DND-41 (cell line): ENCODE measurements around the gene CHD9.

Experiments used
- ATAC-seq: fragments of 200-7000 bp; cut with Tn5 transposase; 3 replicates; pipeline ENCODE4 v1.9.1; 2021; ENCODE audit warnings: low read depth; ENCODE audit not compliant: insufficient read depth
- DNase-seq: peaks from one replicate; pipeline ENCODE4 v3.0.0-alpha.2; 2020
- H2AFZ ChIP-seq: 2 replicates; pipeline ENCODE4 v1.6.0; 2012; ENCODE audit warnings: low read depth, low read length
- H3K27ac ChIP-seq: 2 replicates; pipeline ENCODE4 v1.5.1; 2012; ENCODE audit warnings: low read length, inconsistent platforms
- H3K27me3 ChIP-seq: fragments of 200-600 bp; sonication (generic); 2 replicates; pipeline ENCODE4 v1.6.0; 2012; ENCODE audit warnings: low read length, mild to moderate bottlenecking, inconsistent platforms; ENCODE audit not compliant: insufficient read depth, poor library complexity
- H3K36me3 ChIP-seq: 2 replicates; pipeline ENCODE4 v1.5.1; 2012; ENCODE audit warnings: low read length, inconsistent platforms; ENCODE audit not compliant: insufficient read depth
- H3K4me1 ChIP-seq: 2 replicates; pipeline ENCODE4 v1.5.1; 2012; ENCODE audit warnings: mild to moderate bottlenecking, low read length; ENCODE audit not compliant: insufficient read depth
- H3K4me2 ChIP-seq: 2 replicates; pipeline ENCODE4 v1.6.0; 2012; ENCODE audit warnings: mild to moderate bottlenecking, moderate library complexity, low read length, inconsistent platforms; ENCODE audit not compliant: insufficient read depth
- H3K4me3 ChIP-seq, 2 experiments: fragments of 200-600 bp in 1 of 2; shearing (Covaris generic) in 1 of 2; 2 replicates each; pipeline ENCODE4 v1.5.1; 2012 to 2016; ENCODE audit warnings: inconsistent platforms in 2 of 2, low read length in 2 of 2, mild to moderate bottlenecking in 2 of 2, low read depth in 1 of 2, moderate library complexity in 1 of 2
- H3K79me2 ChIP-seq: 2 replicates; pipeline ENCODE4 v1.6.0; 2012; ENCODE audit warnings: low read length, inconsistent platforms; ENCODE audit not compliant: insufficient read depth
- H3K9ac ChIP-seq: 2 replicates; pipeline ENCODE4 v1.6.0; 2012; ENCODE audit warnings: low read depth, mild to moderate bottlenecking, inconsistent platforms, low read length, moderate library complexity
- H3K9me3 ChIP-seq: 2 replicates; pipeline ENCODE4 v1.5.1; 2012; ENCODE audit warnings: low read length, moderate library complexity, mild to moderate bottlenecking, inconsistent platforms; ENCODE audit not compliant: insufficient read depth, severe bottlenecking
- H4K20me1 ChIP-seq: 2 replicates; pipeline ENCODE4 v1.6.0; 2012; ENCODE audit warnings: low read length; ENCODE audit not compliant: insufficient read depth
- EZH2 ChIP-seq: IDR thresholded peaks from 3 replicates; pipeline ENCODE4 v1.6.1; 2012; ENCODE audit warnings: borderline replicate concordance, low read depth, mild to moderate bottlenecking, moderate library complexity, low read length, inconsistent platforms; ENCODE audit not compliant: severe bottlenecking
- TF ChIP-seq, protein P1 (sequence below): IDR thresholded peaks from 2 replicates; pipeline ENCODE4 v1.5.1; 2012; ENCODE audit warnings: borderline replicate concordance, low read length, moderate library complexity, mild to moderate bottlenecking; ENCODE audit not compliant: poor library complexity, severe bottlenecking; ENCODE audit errors: extremely low read depth

Gene CHD9

DNA sequence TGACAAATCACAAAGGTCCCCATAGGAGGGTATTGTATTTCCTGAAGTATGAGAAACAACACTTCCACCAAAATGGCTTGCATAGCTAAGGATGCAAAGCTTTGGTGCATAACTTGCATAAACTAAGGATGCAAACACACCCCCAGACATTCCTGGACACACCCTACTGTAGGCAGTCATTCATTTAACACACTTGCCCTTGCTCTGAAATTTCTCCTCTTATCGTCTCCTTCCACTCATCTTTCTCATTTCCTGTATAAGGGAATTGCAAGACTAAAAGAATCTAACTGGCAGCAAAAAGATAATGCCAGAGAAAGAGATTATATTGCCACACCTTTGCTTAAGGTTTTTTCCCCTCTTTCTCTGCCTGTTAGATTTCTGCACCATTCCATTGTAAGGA lies 28.3 kb downstream of the CHD9 start:
- Histone ChIP-seq H3K4me3 (no peak overlapping the region), H3K36me3 (no peaks in the 10 kb centered on the region), H3K79me2 (peaks cover 63% of the 10 kb centered on the region), H4K20me1 (peaks cover 25% of the 10 kb centered on the region; the same call in 1 of the 2 replicates), H3K9ac (no peak overlapping the region), H3K27me3 (no peaks in the 10 kb centered on the region), H3K27ac (no peak overlapping the region), H3K4me1 (no peaks in the 10 kb centered on the region), H3K4me2 (no peak overlapping the region), H2AFZ (no peak overlapping the region), H3K9me3 (no peaks in the 10 kb centered on the region)
- TF ChIP-seq EZH2, result no peak
- TF ChIP-seq, protein P1, sequence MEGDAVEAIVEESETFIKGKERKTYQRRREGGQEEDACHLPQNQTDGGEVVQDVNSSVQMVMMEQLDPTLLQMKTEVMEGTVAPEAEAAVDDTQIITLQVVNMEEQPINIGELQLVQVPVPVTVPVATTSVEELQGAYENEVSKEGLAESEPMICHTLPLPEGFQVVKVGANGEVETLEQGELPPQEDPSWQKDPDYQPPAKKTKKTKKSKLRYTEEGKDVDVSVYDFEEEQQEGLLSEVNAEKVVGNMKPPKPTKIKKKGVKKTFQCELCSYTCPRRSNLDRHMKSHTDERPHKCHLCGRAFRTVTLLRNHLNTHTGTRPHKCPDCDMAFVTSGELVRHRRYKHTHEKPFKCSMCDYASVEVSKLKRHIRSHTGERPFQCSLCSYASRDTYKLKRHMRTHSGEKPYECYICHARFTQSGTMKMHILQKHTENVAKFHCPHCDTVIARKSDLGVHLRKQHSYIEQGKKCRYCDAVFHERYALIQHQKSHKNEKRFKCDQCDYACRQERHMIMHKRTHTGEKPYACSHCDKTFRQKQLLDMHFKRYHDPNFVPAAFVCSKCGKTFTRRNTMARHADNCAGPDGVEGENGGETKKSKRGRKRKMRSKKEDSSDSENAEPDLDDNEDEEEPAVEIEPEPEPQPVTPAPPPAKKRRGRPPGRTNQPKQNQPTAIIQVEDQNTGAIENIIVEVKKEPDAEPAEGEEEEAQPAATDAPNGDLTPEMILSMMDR, result no peak
- no peak for ATAC-seq
- no peak for DNase-seq

DNA sequence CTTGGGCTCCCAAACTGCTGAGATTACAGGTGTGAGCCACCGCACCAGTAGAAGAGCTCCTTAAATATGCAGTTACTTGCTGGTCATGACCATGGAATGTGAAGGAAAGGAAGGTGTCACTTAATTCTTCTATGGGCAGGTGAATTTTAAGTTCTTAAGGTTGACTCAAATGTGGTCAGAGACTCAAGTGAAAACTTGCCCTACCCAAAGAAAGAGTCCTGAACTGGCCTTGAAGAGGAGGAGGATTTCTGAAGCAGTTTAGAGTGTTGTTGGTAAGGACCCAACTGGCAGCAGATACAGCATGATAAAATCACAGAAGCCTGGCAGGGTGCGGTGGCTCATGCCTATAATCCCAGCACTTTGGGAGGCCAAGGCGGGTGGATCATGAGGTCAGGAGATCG lies 29.4 kb downstream of the CHD9 start:
- Histone ChIP-seq H3K9me3 (no peaks in the 10 kb centered on the region), H3K27me3 (no peaks in the 10 kb centered on the region), H2AFZ (no peak overlapping the region), H3K4me1 (no peaks in the 10 kb centered on the region), H3K4me3 (no peak overlapping the region), H3K36me3 (no peaks in the 10 kb centered on the region), H3K27ac (no peak overlapping the region), H3K79me2 (peaks cover 56% of the 10 kb centered on the region), H3K4me2 (no peak overlapping the region), H3K9ac (no peak overlapping the region), H4K20me1 (peaks cover 21% of the 10 kb centered on the region)
- DNase-seq (no peak), ATAC-seq (no peak)
- TF ChIP-seq, protein P1, result no peak
- TF ChIP-seq EZH2, result no peak

DNA sequence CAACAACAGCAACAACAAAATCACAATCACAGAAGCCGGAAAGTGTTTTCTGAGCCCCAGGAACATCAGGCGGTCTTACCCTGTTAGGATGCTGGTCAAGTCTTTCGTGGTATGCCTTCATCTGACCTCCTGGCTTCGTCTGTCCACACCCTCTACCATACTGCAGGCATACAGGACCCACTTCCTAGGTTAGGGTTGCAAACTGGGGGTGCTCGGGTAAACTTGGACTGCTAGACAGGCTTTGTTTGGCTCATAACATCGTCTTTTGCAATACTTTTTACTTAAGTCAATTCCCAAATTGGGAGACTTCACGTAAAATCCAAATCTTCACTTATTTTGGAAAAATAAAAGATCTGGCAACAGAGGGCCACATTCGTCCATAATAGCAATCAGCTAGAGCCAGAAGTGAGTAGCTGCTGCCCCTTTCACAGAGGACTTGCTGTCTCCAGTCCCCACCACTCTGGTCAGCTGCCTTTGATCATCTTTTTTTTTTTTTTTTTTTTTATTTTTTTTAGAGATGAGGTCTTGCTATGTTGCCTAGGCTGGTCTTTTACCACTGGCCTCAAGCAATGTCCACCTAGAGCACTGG lies 30.0 kb downstream of the CHD9 start:
- no peak overlapping the region for H3K4me3 ChIP-seq
- no peaks in the 10 kb centered on the region for H3K27me3 ChIP-seq
- DNase-seq, result no peak
- no peak for TF ChIP-seq EZH2
- TF ChIP-seq, protein P1, result no peak
- H3K4me1 ChIP-seq, result no peaks in the 10 kb centered on the region
- H3K4me2 ChIP-seq, result no peak overlapping the region
- H3K79me2 ChIP-seq, result peaks cover 58% of the 10 kb centered on the region
- H4K20me1 ChIP-seq, result peaks cover 20% of the 10 kb centered on the region
- no peak overlapping the region for H3K27ac ChIP-seq
- H3K36me3 ChIP-seq, result 0 out of 2 replicates have a peak, but pooled peaks cover 3% of the 10 kb centered on the region
- H2AFZ ChIP-seq, result no peak overlapping the region
- H3K9me3 ChIP-seq, result no peaks in the 10 kb centered on the region
- no peak for ATAC-seq
- no peak overlapping the region for H3K9ac ChIP-seq

DNA sequence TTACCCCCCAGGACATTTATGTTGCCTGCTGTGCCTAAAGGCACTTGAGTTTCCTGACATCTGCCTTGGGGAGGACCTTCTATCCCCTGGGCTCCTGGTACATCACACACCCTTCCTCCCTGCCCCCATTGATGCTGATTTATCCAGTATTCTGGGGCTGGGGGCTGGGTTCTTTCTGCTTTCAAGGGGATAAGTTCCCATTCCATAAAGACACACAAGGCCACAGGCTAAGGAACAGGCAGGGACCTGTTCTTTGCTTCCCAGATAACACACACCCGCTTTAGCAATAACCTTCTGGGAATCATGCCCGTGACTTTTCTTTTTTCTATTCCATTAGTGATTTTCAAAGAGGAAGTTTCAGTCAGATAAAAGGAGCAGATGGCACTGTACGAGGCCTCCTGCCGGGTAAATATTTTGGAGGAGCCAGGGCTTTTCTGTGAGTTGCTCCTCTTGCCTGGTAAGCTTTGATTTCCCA lies 30.6 kb downstream of the CHD9 start:
- H3K36me3 ChIP-seq, result 0 out of 2 replicates have a peak, but pooled peaks cover 3% of the 10 kb centered on the region
- H2AFZ ChIP-seq, result no peak overlapping the region
- peaks cover 26% of the 10 kb centered on the region for H4K20me1 ChIP-seq
- H3K4me2 ChIP-seq, result no peak overlapping the region
- no peak overlapping the region for H3K27ac ChIP-seq
- no peaks in the 10 kb centered on the region for H3K9me3 ChIP-seq
- ATAC-seq (no peak), DNase-seq (no peak)
- no peak overlapping the region for H3K9ac ChIP-seq
- no peaks in the 10 kb centered on the region for H3K27me3 ChIP-seq
- H3K4me1 ChIP-seq, result no peaks in the 10 kb centered on the region
- TF ChIP-seq EZH2, result no peak
- TF ChIP-seq, protein P1, result no peak
- no peak overlapping the region for H3K4me3 ChIP-seq
- H3K79me2 ChIP-seq, result peaks cover 58% of the 10 kb centered on the region
